Nephron (organoid): ENCODE measurements around the gene EPB41L3.
A peak's percentile ranks its signal among the peaks of the same experiment; 100 is the strongest.

Experiments
- H3K27ac Mint-ChIP-seq, 3 experiments: 2 replicates each; pipeline ENCODE4 v1.8.0; 2020; ENCODE audit warnings: mixed read lengths in 3 of 3, mild to moderate bottlenecking in 2 of 3, moderate library complexity in 1 of 3
- H3K27me3 Mint-ChIP-seq: 2 replicates; pipeline ENCODE4 v1.8.0; 2021; ENCODE audit warnings: low read depth, mild to moderate bottlenecking, moderate library complexity, mixed read lengths
- H3K36me3 Mint-ChIP-seq: 2 replicates; pipeline ENCODE4 v1.8.0; 2020; ENCODE audit warnings: low read depth, mixed read lengths
- H3K4me1 Mint-ChIP-seq: 2 replicates; pipeline ENCODE4 v1.8.0; 2020; ENCODE audit warnings: mixed read lengths
- H3K4me3 Mint-ChIP-seq, 3 experiments: 2 replicates each; pipeline ENCODE4 v1.8.0; 2020; ENCODE audit warnings: mild to moderate bottlenecking in 3 of 3, mixed read lengths in 3 of 3, moderate library complexity in 2 of 3
- H3K9me3 Mint-ChIP-seq: 2 replicates; pipeline ENCODE4 v1.8.0; 2020; ENCODE audit warnings: mixed read lengths
- CTCF ChIP-seq, 3 experiments: fragments of 200-600 bp; sonication (generic); IDR thresholded peaks; one replicate each; pipeline ENCODE4 v1.5.0; 2021; ENCODE audit warnings: antibody characterized with exemption in 3 of 3; ENCODE audit not compliant: unreplicated experiment in 3 of 3

The EPB41L3 gene

GRCh38 chr18:5424903-5425664 is 118.7 kb downstream of the EPB41L3 start:
- no peaks in the 10 kb centered on the region for H3K9me3 Mint-ChIP-seq
- H3K27ac Mint-ChIP-seq = no peak overlapping the region
- H3K27me3 Mint-ChIP-seq = no peaks in the 10 kb centered on the region
- peaks cover 3% of the 10 kb centered on the region for H3K36me3 Mint-ChIP-seq
- peaks cover 3% of the 10 kb centered on the region for H3K4me1 Mint-ChIP-seq
- no peak overlapping the region for H3K4me3 Mint-ChIP-seq
- peak; percentile 58 to 62 (median 60) for TF ChIP-seq CTCF (IDR thresholded peaks at IDR 0.05; ENCODE audit: unreplicated experiment in 3 of 3)

- TF ChIP-seq CTCF (IDR thresholded peaks at IDR 0.05; ENCODE audit: unreplicated experiment in 3 of 3) = no peak
- Mint-ChIP-seq H3K4me3 (no peak overlapping the region), H3K9me3 (no peaks in the 10 kb centered on the region), H3K36me3 (peaks cover 7% of the 10 kb centered on the region), H3K27me3 (no peaks in the 10 kb centered on the region), H3K4me1 (no peaks in the 10 kb centered on the region), H3K27ac (no peak overlapping the region)
Measured at GRCh38 chr18:5422626-5423025, 121.2 kb downstream of the EPB41L3 start.

GRCh38 chr18:5421981-5422380 is 121.8 kb downstream of the EPB41L3 start:
- Mint-ChIP-seq H3K4me1 (no peaks in the 10 kb centered on the region), H3K9me3 (no peaks in the 10 kb centered on the region), H3K36me3 (peaks cover 4% of the 10 kb centered on the region), H3K4me3 (no peak overlapping the region), H3K27me3 (no peaks in the 10 kb centered on the region), H3K27ac (no peak overlapping the region)
- no peak for TF ChIP-seq CTCF (IDR thresholded peaks at IDR 0.05; ENCODE audit: unreplicated experiment in 3 of 3)

- no peak for TF ChIP-seq CTCF (IDR thresholded peaks at IDR 0.05; ENCODE audit: unreplicated experiment in 3 of 3)
- Mint-ChIP-seq H3K4me3 (no peak overlapping the region), H3K36me3 (peaks cover 4% of the 10 kb centered on the region), H3K27ac (no peak overlapping the region), H3K4me1 (no peaks in the 10 kb centered on the region), H3K27me3 (no peaks in the 10 kb centered on the region), H3K9me3 (no peaks in the 10 kb centered on the region)
Measured at GRCh38 chr18:5420906-5421305, 122.9 kb downstream of the EPB41L3 start.

- Mint-ChIP-seq H3K27ac (no peak overlapping the region), H3K4me3 (no peak overlapping the region), H3K4me1 (no peaks in the 10 kb centered on the region), H3K27me3 (no peaks in the 10 kb centered on the region), H3K9me3 (no peaks in the 10 kb centered on the region), H3K36me3 (peaks cover 4% of the 10 kb centered on the region)
- TF ChIP-seq CTCF (IDR thresholded peaks at IDR 0.05; ENCODE audit: unreplicated experiment in 3 of 3) = no peak
Measured at GRCh38 chr18:5419601-5420000, 124.2 kb downstream of the EPB41L3 start.

- no peak for TF ChIP-seq CTCF (IDR thresholded peaks at IDR 0.05; ENCODE audit: unreplicated experiment in 3 of 3)
Measured at GRCh38 chr18:5419030-5419429, 124.8 kb downstream of the EPB41L3 start.

More at GRCh38 chr18:5419030-5419429, 124.8 kb downstream of the EPB41L3 start:
- Mint-ChIP-seq H3K4me3 (no peak overlapping the region), H3K9me3 (no peaks in the 10 kb centered on the region), H3K36me3 (peaks cover 4% of the 10 kb centered on the region), H3K27me3 (no peaks in the 10 kb centered on the region), H3K4me1 (no peaks in the 10 kb centered on the region), H3K27ac (no peak overlapping the region)
